ENCODE results near the gene EMILIN3.

GRCh38 chr20:41364236-41364855, 2.3 kb downstream of the EMILIN3 start:
- TF ChIP-seq CTCF (IDR thresholded peaks at IDR 0.05; ENCODE audit: insufficient read depth, low read length, poor library complexity, severe bottlenecking) (no peak), EZH2phosphoT487 (conservative IDR thresholded peaks at IDR 0.05; ENCODE audit: low read length) (no peak)

Data from SU-DHL-6 (cell line).